GM18517 (cell line): ENCODE results near the gene ARNT2.

Source experiments
- ATAC-seq: cut with Tn5 transposase; IDR thresholded peaks from one replicate; pipeline ENCODE4 v1.9.1; 2021; ENCODE audit warnings: mild to moderate bottlenecking, moderate library complexity; ENCODE audit not compliant: unreplicated experiment

Gene ARNT2

GRCh38 chr15:80464951-80465625 lies 60.9 kb downstream of the ARNT2 start:
- no peak for ATAC-seq

- no peak for ATAC-seq
Measured at GRCh38 chr15:80465626-80466005, 61.4 kb downstream of the ARNT2 start.

- no peak for ATAC-seq
Measured at GRCh38 chr15:80466543-80466942, 62.4 kb downstream of the ARNT2 start.

- ATAC-seq, result no peak
Measured at GRCh38 chr15:80467311-80467714, 63.1 kb downstream of the ARNT2 start.

- no peak for ATAC-seq
Measured at GRCh38 chr15:80468796-80469195, 64.6 kb downstream of the ARNT2 start.

- ATAC-seq, result no peak
Measured at GRCh38 chr15:80471881-80472280, 67.7 kb downstream of the ARNT2 start.

- no peak for ATAC-seq
Measured at GRCh38 chr15:80473286-80474223, 69.4 kb downstream of the ARNT2 start.

GRCh38 chr15:80474224-80475215 lies 70.3 kb downstream of the ARNT2 start:
- no peak for ATAC-seq

- no peak for ATAC-seq
Measured at GRCh38 chr15:80475572-80475971, 71.4 kb downstream of the ARNT2 start.

- no peak for ATAC-seq
Measured at GRCh38 chr15:80476036-80476435, 71.9 kb downstream of the ARNT2 start.

GRCh38 chr15:80478075-80478474 lies 73.9 kb downstream of the ARNT2 start:
- ATAC-seq, result no peak

- no peak for ATAC-seq
Measured at GRCh38 chr15:80479191-80479590, 75.0 kb downstream of the ARNT2 start.

- no peak for ATAC-seq
Measured at GRCh38 chr15:80480171-80480811, 76.1 kb downstream of the ARNT2 start.

GRCh38 chr15:80480909-80481308 lies 76.7 kb downstream of the ARNT2 start:
- no peak for ATAC-seq

- ATAC-seq, result no peak
Measured at GRCh38 chr15:80482696-80483095, 78.5 kb downstream of the ARNT2 start.

- ATAC-seq, result no peak
Measured at GRCh38 chr15:80483725-80484161, 79.6 kb downstream of the ARNT2 start.

- ATAC-seq, result no peak
Measured at GRCh38 chr15:80484333-80484864, 80.2 kb downstream of the ARNT2 start.

- no peak for ATAC-seq
Measured at GRCh38 chr15:80485370-80486164, 81.4 kb downstream of the ARNT2 start.

GRCh38 chr15:80487839-80488390 lies 83.7 kb downstream of the ARNT2 start:
- ATAC-seq, result no peak
